ENCODE measurements around the gene FLT1.

DNA sequence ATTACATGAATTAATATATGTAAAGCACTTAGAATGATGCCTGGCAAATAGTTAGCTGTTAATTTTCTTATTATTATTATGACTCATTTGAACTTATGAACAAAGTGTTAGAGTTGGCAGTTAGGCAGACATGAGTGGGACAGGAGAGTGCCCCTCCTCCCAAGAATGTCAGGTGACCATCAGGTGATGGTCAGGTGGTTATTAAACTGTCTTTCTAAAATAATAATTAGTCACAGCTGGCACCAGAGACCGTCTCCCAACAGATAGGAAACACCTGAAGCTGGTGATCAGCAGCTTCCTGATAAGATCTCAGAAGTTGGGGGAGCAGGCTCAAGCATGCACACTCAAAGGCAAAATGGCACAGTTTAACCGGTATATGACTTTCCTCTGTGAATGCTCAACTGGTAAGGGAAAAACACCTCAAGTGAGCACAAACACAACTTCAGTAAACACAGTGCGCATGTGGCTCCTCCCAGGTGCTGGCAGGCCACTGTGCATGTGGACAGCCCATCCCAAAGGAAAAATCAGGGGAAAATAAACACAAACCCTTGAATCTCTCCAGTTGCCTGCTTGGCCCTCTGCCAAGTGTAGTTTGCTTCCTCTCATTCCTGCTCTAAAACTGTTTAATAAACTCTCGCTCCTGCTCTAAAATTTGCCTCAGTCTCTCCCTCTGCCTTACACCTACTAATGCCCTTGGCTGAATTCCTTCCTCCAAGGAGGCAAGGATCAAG is 54.0 kb downstream of the FLT1 start:
- TF ChIP-seq, protein P1, sequence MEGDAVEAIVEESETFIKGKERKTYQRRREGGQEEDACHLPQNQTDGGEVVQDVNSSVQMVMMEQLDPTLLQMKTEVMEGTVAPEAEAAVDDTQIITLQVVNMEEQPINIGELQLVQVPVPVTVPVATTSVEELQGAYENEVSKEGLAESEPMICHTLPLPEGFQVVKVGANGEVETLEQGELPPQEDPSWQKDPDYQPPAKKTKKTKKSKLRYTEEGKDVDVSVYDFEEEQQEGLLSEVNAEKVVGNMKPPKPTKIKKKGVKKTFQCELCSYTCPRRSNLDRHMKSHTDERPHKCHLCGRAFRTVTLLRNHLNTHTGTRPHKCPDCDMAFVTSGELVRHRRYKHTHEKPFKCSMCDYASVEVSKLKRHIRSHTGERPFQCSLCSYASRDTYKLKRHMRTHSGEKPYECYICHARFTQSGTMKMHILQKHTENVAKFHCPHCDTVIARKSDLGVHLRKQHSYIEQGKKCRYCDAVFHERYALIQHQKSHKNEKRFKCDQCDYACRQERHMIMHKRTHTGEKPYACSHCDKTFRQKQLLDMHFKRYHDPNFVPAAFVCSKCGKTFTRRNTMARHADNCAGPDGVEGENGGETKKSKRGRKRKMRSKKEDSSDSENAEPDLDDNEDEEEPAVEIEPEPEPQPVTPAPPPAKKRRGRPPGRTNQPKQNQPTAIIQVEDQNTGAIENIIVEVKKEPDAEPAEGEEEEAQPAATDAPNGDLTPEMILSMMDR (IDR thresholded peaks at IDR 0.05), result no peak
- no peak for TF ChIP-seq SREBF2 (IDR thresholded peaks at IDR 0.05)
- TF ChIP-seq MYC (IDR thresholded peaks at IDR 0.05; ENCODE audit: borderline replicate concordance, low read length), result no peak
- no peak for TF ChIP-seq HMGXB4 (CRISPR knock-in tag; IDR thresholded peaks at IDR 0.05; ENCODE audit: borderline replicate concordance)
- TF ChIP-seq TFCP2L1 (CRISPR knock-in tag; IDR thresholded peaks at IDR 0.05), result no peak
- no peak for TF ChIP-seq MAZ (IDR thresholded peaks at IDR 0.05; ENCODE audit: borderline replicate concordance, low read depth, low read length)

Measured in A549 (cell line).